Neuronal stem cell (in vitro differentiated cells): ENCODE measurements around the gene ATE1.

Experiments used
- DNase-seq: peaks from one replicate; pipeline ENCODE4 v3.0.0-alpha.2; 2013; ENCODE audit warnings: low spot score
- H2AFZ ChIP-seq: one replicate; pipeline ENCODE4 v1.6.1; 2013; ENCODE audit warnings: mild to moderate bottlenecking, low read length, inconsistent platforms
- H2AK5ac ChIP-seq: 2 replicates; pipeline ENCODE4 v1.6.1; 2013; ENCODE audit warnings: low read depth, mild to moderate bottlenecking, inconsistent platforms, low read length, moderate library complexity, mixed read lengths
- H2BK120ac ChIP-seq: 2 replicates; pipeline ENCODE4 v1.6.1; 2013; ENCODE audit warnings: low read depth, mild to moderate bottlenecking, inconsistent platforms, low read length, moderate library complexity, mixed read lengths
- H2BK12ac ChIP-seq: one replicate; pipeline ENCODE4 v1.6.1; 2013; ENCODE audit warnings: low read length, inconsistent platforms
- H2BK15ac ChIP-seq: 2 replicates; pipeline ENCODE4 v1.6.1; 2013; ENCODE audit warnings: mild to moderate bottlenecking, low read length, inconsistent platforms, mixed read lengths
- H2BK5ac ChIP-seq: one replicate; pipeline ENCODE4 v1.6.1; 2013; ENCODE audit warnings: inconsistent platforms, mild to moderate bottlenecking, low read length, moderate library complexity
- H3K14ac ChIP-seq: one replicate; pipeline ENCODE4 v1.6.1; 2013; ENCODE audit warnings: low read length, inconsistent platforms
- H3K18ac ChIP-seq: 2 replicates; pipeline ENCODE4 v1.6.1; 2013; ENCODE audit warnings: low read length, inconsistent platforms
- H3K23ac ChIP-seq: 2 replicates; pipeline ENCODE4 v1.6.1; 2013; ENCODE audit warnings: low read depth, mild to moderate bottlenecking, mixed read lengths, low read length, inconsistent platforms; ENCODE audit not compliant: poor library complexity
- H3K27ac ChIP-seq: replicated peaks from 3 replicates; pipeline ENCODE4 v1.5.1; 2013; ENCODE audit warnings: low read length, inconsistent platforms
- H3K27me3 ChIP-seq, 3 experiments: 2 replicates each; pipeline ENCODE4 v1.6.1; 2013; ENCODE audit warnings: low read length in 3 of 3, mild to moderate bottlenecking in 2 of 3, inconsistent platforms in 1 of 3, low read depth in 1 of 3, mixed read lengths in 1 of 3, moderate library complexity in 1 of 3; ENCODE audit not compliant: control insufficient read depth in 3 of 3, insufficient read depth in 3 of 3
- H3K36me3 ChIP-seq, 2 donors: replicated peaks in 1 of 2; 2 replicates each; pipeline ENCODE4 v1.6.1; 2013; ENCODE audit warnings: low read length in 2 of 2; ENCODE audit not compliant: control insufficient read depth in 2 of 2, insufficient read depth in 2 of 2
- H3K4ac ChIP-seq: 2 replicates; pipeline ENCODE4 v1.6.1; 2013; ENCODE audit warnings: inconsistent platforms, mild to moderate bottlenecking, low read length, moderate library complexity
- H3K4me1 ChIP-seq, 2 donors: 1 replicate in 1 of 2; 2 replicates in 1 of 2; pipeline ENCODE4 v1.6.1; 2013; ENCODE audit warnings: low read length in 2 of 2, low read depth in 1 of 2; ENCODE audit not compliant: control insufficient read depth in 2 of 2, insufficient read depth in 1 of 2
- H3K4me2 ChIP-seq: one replicate; pipeline ENCODE4 v1.6.1; 2013; ENCODE audit warnings: mild to moderate bottlenecking, low read length, inconsistent platforms; ENCODE audit not compliant: insufficient read depth, poor library complexity, severe bottlenecking
- H3K4me3 ChIP-seq, 2 donors: 2 replicates each; pipeline ENCODE4 v1.5.1; 2013; ENCODE audit warnings: low read length in 2 of 2, mild to moderate bottlenecking in 2 of 2, inconsistent platforms in 1 of 2, moderate library complexity in 1 of 2
- H3K79me1 ChIP-seq: one replicate; pipeline ENCODE4 v1.6.1; 2013; ENCODE audit warnings: low read depth, mild to moderate bottlenecking, inconsistent platforms, low read length, moderate library complexity
- H3K9ac ChIP-seq: one replicate; pipeline ENCODE4 v1.6.1; 2013; ENCODE audit warnings: mild to moderate bottlenecking, low read depth, low read length, inconsistent platforms; ENCODE audit not compliant: poor library complexity
- H3K9me3 ChIP-seq, 2 donors: replicated peaks in 1 of 2; 2 replicates each; pipeline versions ENCODE3 to v1.6.1; 2013; ENCODE audit warnings: low read length in 2 of 2, mild to moderate bottlenecking in 2 of 2, inconsistent platforms in 1 of 2, low read depth in 1 of 2, mixed read lengths in 1 of 2, moderate library complexity in 1 of 2; ENCODE audit not compliant: control insufficient read depth in 2 of 2, insufficient read depth in 1 of 2
- H4K8ac ChIP-seq: one replicate; pipeline ENCODE4 v1.6.1; 2013; ENCODE audit warnings: low read depth, mild to moderate bottlenecking, inconsistent platforms, low read length, moderate library complexity
- H4K91ac ChIP-seq: one replicate; pipeline ENCODE4 v1.6.1; 2013; ENCODE audit warnings: low read length, low read depth, mild to moderate bottlenecking, inconsistent platforms; ENCODE audit not compliant: poor library complexity
- WGBS, 2 donors: extraction: QIAGEN DNeasy Blood & Tissue Kit; methylation state at CpG; one replicate each; pipeline ENCODE4 v1.1.7; 2013; ENCODE audit warnings: missing lambda C conversion rate in 2 of 2, mixed read lengths in 1 of 2; ENCODE audit not compliant: insufficient read length in 2 of 2, insufficient replicate concordance in 1 of 2; ENCODE audit errors: extremely low coverage in 2 of 2; 5-methylcytosine and 5-hydroxymethylcytosine counted together

Gene ATE1

DNA sequence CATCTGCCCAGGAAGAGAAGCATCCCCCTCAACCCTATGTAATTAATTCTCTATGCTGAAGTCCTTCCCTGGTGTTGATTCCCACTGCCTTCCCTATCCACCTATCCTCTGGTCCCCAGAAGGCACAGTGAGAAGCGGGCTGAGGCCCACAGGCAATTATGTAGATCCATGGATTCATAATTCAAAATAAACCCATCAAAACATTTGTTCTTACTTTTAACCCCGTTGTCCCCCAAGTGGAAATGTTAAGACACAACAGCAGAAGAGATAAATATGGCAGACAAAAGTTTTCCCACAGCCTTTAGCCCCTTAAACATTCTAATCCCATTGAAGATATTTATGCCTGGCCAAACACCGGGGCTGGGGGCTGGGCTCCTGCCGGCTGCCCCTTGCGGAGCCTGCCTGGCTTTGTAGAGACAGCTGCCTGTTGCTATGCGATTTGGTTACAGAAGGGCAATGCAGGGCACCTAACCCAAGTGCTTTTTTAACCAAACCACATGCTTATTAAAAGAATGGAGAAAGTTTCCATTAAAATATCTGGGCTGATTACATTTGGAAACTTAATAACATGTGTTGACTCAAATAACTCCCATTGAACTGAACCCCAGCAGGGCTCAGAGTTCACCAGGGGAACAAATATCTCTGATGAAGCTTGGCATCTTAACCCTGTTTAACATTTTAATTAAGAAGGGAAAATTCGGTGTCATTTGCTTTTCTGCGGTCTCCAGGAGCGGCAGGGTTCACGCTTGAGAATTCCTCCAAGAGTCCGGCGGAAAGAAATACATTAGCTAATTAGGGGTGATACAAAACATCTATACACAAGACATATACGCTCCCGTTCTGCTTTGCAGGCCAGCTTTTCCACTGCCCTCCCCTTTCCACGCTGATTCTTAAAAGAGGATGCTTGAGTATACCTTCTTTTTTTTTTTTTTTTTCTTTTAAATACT lies 218.8 kb downstream of the ATE1 start:
- Histone ChIP-seq H4K8ac (no peak overlapping the region), H2BK12ac (no peak overlapping the region), H3K9me3 (peaks cover 0 to under 1% of the 10 kb centered on the region in 2 donors), H3K9ac (no peak overlapping the region), H2BK15ac (no peak overlapping the region), H4K91ac (no peak overlapping the region), H2BK5ac (no peak overlapping the region), H2AFZ (peak overlapping the region; percentile 68), H3K4me1 (peaks cover 22 to 30% of the 10 kb centered on the region in 2 donors), H3K4me2 (no peak overlapping the region), H3K27ac (peak overlapping the region; percentile 64), H3K36me3 (no peaks in the 10 kb centered on the region), H3K23ac (no peak overlapping the region), H3K79me1 (no peaks in the 10 kb centered on the region), H2AK5ac (peak overlapping the region; percentile 9), H3K14ac (no peak overlapping the region), H3K18ac (peak overlapping the region; percentile 58), H3K27me3 (peaks cover 0 to 6% (median 0%) of the 10 kb centered on the region in 3 experiments), H2BK120ac (no peak overlapping the region), H3K4me3 (no peak overlapping the region), H3K4ac (no peak overlapping the region)
- WGBS, 2 donors, result no CpG with 5 or more reads among the region's 15 CpGs
- DNase-seq, result peak; percentile 32

DNA sequence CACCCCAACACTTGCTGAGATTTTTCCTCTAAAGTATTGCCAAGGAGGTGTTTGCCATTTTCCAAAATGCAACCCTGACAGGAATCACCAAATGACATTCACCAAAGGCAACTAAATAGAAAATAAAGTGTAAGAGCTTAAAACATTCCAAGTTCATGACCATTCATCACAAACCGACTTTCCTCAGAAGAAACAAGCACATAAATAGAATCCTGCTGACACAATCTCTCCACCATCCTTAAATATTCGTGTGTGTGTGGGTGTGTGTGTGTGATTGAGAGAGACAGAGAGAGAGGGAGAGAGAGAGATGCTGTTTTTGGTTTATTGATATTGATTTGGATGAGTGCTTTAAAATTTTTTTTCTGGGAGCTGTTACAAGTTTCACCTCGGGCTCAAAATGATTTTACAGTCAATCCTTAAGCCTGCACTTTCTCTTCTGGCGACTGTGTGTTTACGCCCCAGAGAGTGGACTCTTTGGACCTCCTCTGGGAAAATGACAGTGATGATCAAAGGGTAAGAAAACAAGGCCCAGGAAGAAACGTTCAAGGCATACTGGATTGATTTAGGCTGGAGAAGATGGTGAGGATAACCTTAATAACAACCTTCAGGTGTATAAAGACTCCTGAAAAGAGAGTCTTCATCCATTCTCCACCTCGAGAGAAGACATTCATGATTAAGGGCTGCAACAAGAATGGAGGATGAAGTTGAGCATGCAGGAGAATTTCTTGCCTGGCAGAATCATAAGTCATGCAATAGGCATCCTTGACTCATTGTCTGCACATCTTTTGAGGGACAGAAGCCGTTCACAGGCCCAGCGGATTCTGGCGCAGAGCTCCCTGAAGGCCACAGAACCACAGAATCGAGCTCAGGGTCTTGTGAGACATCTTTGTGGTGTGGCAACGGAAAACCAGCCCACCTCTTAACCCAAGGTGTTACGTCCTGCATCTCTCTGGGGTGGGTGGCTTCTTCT lies 225.2 kb downstream of the ATE1 start:
- H3K9me3 ChIP-seq, result no peaks in the 10 kb centered on the region
- no peaks in the 10 kb centered on the region for H3K79me1 ChIP-seq
- no peak overlapping the region for H3K23ac ChIP-seq
- no peak overlapping the region for H2BK15ac ChIP-seq
- no peak overlapping the region for H4K8ac ChIP-seq
- DNase-seq, result no peak
- no peak overlapping the region for H2BK12ac ChIP-seq
- no peak overlapping the region for H3K4me3 ChIP-seq
- H3K9ac ChIP-seq, result no peak overlapping the region
- H2AK5ac ChIP-seq, result no peak overlapping the region
- H3K14ac ChIP-seq, result no peak overlapping the region
- H3K4me2 ChIP-seq, result no peak overlapping the region
- no peak overlapping the region for H3K18ac ChIP-seq
- H3K36me3 ChIP-seq, result no peaks in the 10 kb centered on the region
- H2AFZ ChIP-seq, result no peak overlapping the region
- no peak overlapping the region for H3K4ac ChIP-seq
- H2BK120ac ChIP-seq, result no peak overlapping the region
- H3K27me3 ChIP-seq, result peaks cover 0 to under 1% (median 0%) of the 10 kb centered on the region in 3 experiments
- H4K91ac ChIP-seq, result no peak overlapping the region
- WGBS, 2 donors, result no CpG with 5 or more reads among the region's 13 CpGs
- H3K4me1 ChIP-seq, result peaks cover 5 to 8% of the 10 kb centered on the region in 2 donors
- no peak overlapping the region for H3K27ac ChIP-seq
- no peak overlapping the region for H2BK5ac ChIP-seq

DNA sequence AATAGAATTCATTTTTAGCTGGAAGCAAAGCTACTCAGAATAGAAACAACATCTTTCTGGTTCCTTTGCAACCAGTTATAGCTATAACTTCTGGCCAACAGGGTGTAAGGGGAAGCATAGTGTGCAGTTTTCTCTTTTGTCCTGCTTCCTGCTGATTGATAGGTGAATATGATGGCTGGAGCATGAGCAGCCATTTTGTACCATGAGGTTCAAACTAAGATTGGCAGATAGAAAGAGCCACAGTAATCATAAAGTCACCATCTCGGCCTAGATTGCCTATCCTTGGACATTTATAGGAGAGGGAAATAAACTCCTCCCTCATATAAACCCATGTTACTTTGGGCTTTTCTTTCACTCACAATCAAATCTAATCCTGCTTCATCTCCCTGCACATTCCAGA lies 227.4 kb downstream of the ATE1 start:
- Histone ChIP-seq H3K23ac (no peak overlapping the region), H3K36me3 (no peaks in the 10 kb centered on the region), H2AFZ (no peak overlapping the region), H3K14ac (no peak overlapping the region), H3K9me3 (no peaks in the 10 kb centered on the region), H3K4me2 (no peak overlapping the region), H3K27me3 (no peaks in the 10 kb centered on the region), H3K18ac (no peak overlapping the region), H4K8ac (no peak overlapping the region), H3K4me1 (peaks cover 6 to 20% of the 10 kb centered on the region in 2 donors), H4K91ac (no peak overlapping the region), H2BK120ac (no peak overlapping the region), H3K4ac (no peak overlapping the region), H2BK15ac (no peak overlapping the region), H3K4me3 (no peak overlapping the region), H3K9ac (no peak overlapping the region), H3K79me1 (no peaks in the 10 kb centered on the region), H2AK5ac (no peak overlapping the region), H2BK12ac (no peak overlapping the region), H3K27ac (no peak overlapping the region), H2BK5ac (no peak overlapping the region)
- WGBS, 2 donors, result no CpG with 5 or more reads among the region's 1 CpG
- no peak for DNase-seq
